Ishikawa (cell line): ENCODE measurements around the gene C19orf81.

Source experiments
- CEBPB ChIP-seq: IDR thresholded peaks from 2 replicates; pipeline ENCODE4 v1.6.1; 2012
- CREB1 ChIP-seq: IDR thresholded peaks from 2 replicates; pipeline ENCODE4 v1.6.1; 2012; ENCODE audit warnings: low read depth
- EGR1 ChIP-seq: IDR thresholded peaks from 2 replicates; pipeline ENCODE4 v1.6.1; 2012
- EP300 ChIP-seq: IDR thresholded peaks from 2 replicates; pipeline ENCODE4 v1.6.1; 2012; ENCODE audit warnings: borderline replicate concordance
- FOXM1 ChIP-seq: IDR thresholded peaks from 2 replicates; pipeline ENCODE4 v1.6.1; 2012; ENCODE audit warnings: low read depth, borderline replicate concordance
- NFIC ChIP-seq: IDR thresholded peaks from 2 replicates; pipeline ENCODE4 v1.6.1; 2012
- RAD21 ChIP-seq: IDR thresholded peaks from 2 replicates; pipeline ENCODE4 v1.6.1; 2012; ENCODE audit warnings: low read depth
- TAF1 ChIP-seq: IDR thresholded peaks from 2 replicates; pipeline ENCODE4 v1.6.1; 2012; ENCODE audit warnings: low read depth, mild to moderate bottlenecking
- TCF12 ChIP-seq: IDR thresholded peaks from 2 replicates; pipeline ENCODE4 v1.6.1; 2012; ENCODE audit warnings: low read depth
- TEAD4 ChIP-seq: IDR thresholded peaks from 2 replicates; pipeline ENCODE4 v1.6.1; 2012
- YY1 ChIP-seq: IDR thresholded peaks from 2 replicates; pipeline ENCODE4 v1.6.1; 2012; ENCODE audit warnings: low read depth
- ZBTB7A ChIP-seq: IDR thresholded peaks from 2 replicates; pipeline ENCODE4 v1.6.1; 2012; ENCODE audit warnings: low read depth
- TF ChIP-seq, protein P1 (sequence below): IDR thresholded peaks from 2 replicates; pipeline ENCODE4 v1.6.1; 2012
- TF ChIP-seq, protein P2 (sequence below): IDR thresholded peaks from 2 replicates; pipeline ENCODE4 v1.6.1; 2012; ENCODE audit warnings: low read depth, mild to moderate bottlenecking
- TF ChIP-seq, protein P3 (sequence below): IDR thresholded peaks from 2 replicates; pipeline ENCODE4 v1.6.1; 2012

C19orf81 gene

DNA sequence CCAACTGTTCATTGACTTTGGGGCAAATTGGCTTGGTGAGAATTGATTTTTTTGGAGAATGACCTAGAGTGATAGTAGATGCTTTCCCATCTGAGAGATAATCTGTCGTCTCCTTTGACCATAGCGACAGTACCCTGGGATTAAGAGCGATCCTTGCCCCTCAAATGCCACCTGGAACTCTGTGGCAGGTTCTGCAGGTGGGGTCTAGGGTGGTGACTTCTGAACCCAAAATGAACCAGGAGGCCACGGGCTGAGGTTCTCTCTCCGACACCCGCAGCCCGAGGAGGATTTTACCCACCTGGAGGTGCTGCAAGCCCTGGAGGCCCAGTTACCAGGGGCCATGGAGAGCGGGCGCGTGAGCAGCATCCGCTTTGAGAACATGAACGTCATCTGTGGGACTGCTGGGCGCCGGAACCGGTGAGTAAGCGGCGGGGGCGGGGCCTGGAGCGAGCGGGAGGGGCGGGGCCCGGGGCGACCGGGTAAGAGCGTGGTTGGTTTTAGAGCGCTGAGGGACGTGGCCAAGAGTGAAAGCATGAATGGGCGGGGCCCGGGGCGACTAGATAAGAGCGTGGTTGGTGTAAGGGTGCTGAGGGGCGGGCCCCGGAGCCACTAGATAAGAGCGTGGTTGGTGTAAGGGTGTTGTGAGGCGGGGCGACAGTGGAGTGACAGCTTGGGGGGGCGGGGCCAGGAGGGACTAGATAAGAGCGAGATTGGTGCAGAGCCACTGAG lies 8.6 kb downstream of the C19orf81 start:
- TF ChIP-seq, protein P1, sequence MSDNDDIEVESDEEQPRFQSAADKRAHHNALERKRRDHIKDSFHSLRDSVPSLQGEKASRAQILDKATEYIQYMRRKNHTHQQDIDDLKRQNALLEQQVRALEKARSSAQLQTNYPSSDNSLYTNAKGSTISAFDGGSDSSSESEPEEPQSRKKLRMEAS: no peak; the same call in 1 of the 2 replicates
- TF ChIP-seq FOXM1: no peak
- TF ChIP-seq YY1: no peak
- TF ChIP-seq RAD21: no peak
- TF ChIP-seq EGR1: no peak
- no peak for TF ChIP-seq ZBTB7A
- no peak for TF ChIP-seq CREB1
- TF ChIP-seq EP300: no peak
- TF ChIP-seq, protein P2, sequence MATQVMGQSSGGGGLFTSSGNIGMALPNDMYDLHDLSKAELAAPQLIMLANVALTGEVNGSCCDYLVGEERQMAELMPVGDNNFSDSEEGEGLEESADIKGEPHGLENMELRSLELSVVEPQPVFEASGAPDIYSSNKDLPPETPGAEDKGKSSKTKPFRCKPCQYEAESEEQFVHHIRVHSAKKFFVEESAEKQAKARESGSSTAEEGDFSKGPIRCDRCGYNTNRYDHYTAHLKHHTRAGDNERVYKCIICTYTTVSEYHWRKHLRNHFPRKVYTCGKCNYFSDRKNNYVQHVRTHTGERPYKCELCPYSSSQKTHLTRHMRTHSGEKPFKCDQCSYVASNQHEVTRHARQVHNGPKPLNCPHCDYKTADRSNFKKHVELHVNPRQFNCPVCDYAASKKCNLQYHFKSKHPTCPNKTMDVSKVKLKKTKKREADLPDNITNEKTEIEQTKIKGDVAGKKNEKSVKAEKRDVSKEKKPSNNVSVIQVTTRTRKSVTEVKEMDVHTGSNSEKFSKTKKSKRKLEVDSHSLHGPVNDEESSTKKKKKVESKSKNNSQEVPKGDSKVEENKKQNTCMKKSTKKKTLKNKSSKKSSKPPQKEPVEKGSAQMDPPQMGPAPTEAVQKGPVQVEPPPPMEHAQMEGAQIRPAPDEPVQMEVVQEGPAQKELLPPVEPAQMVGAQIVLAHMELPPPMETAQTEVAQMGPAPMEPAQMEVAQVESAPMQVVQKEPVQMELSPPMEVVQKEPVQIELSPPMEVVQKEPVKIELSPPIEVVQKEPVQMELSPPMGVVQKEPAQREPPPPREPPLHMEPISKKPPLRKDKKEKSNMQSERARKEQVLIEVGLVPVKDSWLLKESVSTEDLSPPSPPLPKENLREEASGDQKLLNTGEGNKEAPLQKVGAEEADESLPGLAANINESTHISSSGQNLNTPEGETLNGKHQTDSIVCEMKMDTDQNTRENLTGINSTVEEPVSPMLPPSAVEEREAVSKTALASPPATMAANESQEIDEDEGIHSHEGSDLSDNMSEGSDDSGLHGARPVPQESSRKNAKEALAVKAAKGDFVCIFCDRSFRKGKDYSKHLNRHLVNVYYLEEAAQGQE: no peak
- no peak for TF ChIP-seq NFIC
- no peak for TF ChIP-seq TCF12
- no peak for TF ChIP-seq CEBPB
- TF ChIP-seq, protein P3, sequence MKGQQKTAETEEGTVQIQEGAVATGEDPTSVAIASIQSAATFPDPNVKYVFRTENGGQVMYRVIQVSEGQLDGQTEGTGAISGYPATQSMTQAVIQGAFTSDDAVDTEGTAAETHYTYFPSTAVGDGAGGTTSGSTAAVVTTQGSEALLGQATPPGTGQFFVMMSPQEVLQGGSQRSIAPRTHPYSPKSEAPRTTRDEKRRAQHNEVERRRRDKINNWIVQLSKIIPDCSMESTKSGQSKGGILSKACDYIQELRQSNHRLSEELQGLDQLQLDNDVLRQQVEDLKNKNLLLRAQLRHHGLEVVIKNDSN: no peak
- no peak for TF ChIP-seq TAF1
- no peak for TF ChIP-seq TEAD4

DNA sequence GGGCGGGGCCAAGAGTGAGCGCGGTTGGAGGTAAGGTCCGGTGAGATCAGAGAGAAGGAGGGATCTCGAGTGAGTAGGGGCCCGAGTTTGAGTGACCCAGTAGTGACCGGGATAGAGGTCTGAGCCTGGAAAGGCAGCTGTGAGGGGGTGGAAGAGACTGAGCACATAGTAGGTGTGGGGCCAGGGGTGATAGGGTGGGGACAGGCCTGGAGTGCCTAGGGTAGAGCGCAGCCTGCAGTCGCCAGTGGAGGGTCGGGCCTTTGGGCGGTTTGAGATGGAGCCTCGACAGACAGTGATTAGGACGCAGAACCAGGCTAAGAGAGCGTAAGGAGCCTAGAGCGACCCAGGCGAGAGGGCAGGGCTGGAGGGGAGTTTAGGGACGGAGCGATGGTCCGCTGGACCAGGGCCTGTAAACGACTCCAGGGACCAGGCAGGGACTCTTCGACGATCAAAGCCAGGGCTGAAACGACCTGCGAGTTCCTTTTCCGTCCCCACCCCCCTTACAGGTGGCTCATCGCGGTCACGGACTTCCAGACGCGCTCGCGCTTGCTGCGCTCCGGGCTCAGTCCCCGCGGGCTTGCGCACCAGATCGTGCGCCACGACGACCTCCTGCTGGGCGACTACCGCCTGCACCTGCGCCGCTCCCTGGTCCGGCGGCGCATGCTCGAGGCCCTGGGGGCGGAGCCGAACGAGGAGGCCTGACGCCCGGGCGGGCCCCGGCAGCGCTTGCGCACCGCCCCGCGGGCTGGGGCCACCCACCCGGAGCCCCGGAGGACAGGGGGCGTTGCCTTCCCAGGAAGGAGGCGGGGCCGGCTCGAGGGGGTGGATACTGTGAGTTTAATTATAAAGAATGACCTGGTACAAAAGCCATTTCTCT lies 9.4 kb downstream of the C19orf81 start:
- no peak for TF ChIP-seq NFIC
- TF ChIP-seq, protein P1: peak; percentile 64; the same call in 1 of the 2 replicates

DNA sequence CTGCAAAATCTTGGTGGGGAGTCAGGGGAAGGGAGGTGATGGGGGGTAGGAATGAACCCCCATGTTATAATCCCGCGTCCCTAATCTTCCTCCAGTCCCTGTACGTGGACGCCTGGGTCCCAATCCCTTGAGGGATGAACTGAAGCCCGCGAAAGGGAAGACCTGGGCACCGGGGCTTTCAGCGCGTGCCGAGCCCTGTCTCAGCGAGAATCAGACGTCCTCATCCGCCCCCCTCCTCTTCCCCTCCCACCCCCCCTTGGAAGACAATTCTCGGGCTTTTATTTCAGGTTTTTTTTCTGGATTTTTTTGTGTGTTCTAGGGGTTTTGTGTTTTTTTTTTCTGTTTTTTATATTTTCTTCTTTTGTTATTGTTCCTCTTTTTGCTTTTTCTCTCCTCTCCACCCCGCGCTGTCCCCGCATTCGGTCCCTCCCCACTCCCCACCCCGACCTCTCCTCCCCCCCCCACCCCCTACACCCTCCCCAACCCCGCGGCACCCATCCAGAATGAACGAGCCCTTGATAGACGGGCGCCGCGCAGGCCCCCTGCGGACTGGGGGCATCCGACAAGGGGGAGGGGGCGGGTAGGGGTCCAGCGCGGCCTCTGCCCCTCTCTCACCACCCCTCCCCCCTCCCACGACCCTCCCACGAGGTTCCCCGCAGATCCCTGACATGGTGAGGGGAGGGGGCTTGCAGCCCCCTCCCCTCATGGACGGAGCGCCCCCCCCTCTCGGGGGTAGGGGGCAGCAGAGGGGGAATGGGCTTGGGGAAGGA lies 10.3 kb downstream of the C19orf81 start:
- TF ChIP-seq, protein P2: no peak
- TF ChIP-seq EGR1: no peak
- TF ChIP-seq, protein P3: no peak
- no peak for TF ChIP-seq CREB1
- TF ChIP-seq YY1: no peak
- TF ChIP-seq TEAD4: no peak
- TF ChIP-seq, protein P1: no peak
- no peak for TF ChIP-seq TCF12
- no peak for TF ChIP-seq CEBPB
- no peak for TF ChIP-seq RAD21
- TF ChIP-seq TAF1: no peak
- no peak for TF ChIP-seq FOXM1
- TF ChIP-seq ZBTB7A: no peak

DNA sequence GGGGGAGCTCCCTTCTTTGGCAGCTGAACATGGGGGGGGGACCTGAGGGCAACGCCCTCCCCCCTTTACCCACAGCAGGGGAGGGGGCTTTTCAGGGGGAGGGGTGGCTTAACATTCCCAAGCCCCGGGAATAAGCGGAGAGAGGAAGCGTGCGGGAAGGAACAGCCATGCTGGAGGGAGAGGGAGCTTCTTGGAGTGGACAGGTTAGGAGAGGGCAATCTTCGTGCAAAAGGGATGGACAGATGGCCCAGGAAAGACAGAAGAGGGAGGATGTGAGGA lies 10.8 kb downstream of the C19orf81 start:
- TF ChIP-seq FOXM1 (no peak), CREB1 (no peak), RAD21 (no peak)
- TF ChIP-seq, protein P1: no peak

DNA sequence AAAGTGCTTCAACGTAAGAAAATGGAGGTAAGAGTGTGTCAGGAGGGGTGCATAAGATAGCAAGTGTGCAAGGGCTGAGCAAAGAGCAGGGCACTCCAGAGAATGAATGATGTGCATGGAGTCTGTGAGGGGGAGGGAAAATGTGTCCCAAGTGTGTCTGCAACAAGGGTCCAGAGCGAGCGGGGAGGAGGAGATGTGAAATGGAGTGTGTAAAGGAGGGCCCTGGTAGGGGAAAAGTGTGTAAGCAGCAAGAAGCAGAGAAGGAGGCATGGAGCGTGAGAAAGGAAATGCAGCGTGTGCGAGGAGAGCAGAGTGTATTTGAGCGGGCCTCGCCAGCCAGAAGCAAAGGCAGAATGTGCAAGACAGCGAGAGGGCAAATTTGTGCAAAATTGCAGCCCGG lies 11.8 kb downstream of the C19orf81 start:
- TF ChIP-seq, protein P1: no peak
- TF ChIP-seq, protein P2: no peak
- TF ChIP-seq, protein P3: no peak
- TF ChIP-seq TCF12 (no peak), ZBTB7A (no peak), FOXM1 (no peak), NFIC (no peak), TAF1 (no peak), CREB1 (no peak), RAD21 (no peak)
